NCI-H446 (cell line): ENCODE results near the gene PAXIP1.
"Not testable (repeated sequence)": the region's sequence is repeated elsewhere in the genome, so short reads cannot be mapped to it uniquely, and the experiment has no call there.

Source experiments
- DNase-seq, 2 experiments: peaks; one replicate each; lab custom pipeline; 2025; lab: John Stamatoyannopoulos, UW

PAXIP1 gene, protein sequence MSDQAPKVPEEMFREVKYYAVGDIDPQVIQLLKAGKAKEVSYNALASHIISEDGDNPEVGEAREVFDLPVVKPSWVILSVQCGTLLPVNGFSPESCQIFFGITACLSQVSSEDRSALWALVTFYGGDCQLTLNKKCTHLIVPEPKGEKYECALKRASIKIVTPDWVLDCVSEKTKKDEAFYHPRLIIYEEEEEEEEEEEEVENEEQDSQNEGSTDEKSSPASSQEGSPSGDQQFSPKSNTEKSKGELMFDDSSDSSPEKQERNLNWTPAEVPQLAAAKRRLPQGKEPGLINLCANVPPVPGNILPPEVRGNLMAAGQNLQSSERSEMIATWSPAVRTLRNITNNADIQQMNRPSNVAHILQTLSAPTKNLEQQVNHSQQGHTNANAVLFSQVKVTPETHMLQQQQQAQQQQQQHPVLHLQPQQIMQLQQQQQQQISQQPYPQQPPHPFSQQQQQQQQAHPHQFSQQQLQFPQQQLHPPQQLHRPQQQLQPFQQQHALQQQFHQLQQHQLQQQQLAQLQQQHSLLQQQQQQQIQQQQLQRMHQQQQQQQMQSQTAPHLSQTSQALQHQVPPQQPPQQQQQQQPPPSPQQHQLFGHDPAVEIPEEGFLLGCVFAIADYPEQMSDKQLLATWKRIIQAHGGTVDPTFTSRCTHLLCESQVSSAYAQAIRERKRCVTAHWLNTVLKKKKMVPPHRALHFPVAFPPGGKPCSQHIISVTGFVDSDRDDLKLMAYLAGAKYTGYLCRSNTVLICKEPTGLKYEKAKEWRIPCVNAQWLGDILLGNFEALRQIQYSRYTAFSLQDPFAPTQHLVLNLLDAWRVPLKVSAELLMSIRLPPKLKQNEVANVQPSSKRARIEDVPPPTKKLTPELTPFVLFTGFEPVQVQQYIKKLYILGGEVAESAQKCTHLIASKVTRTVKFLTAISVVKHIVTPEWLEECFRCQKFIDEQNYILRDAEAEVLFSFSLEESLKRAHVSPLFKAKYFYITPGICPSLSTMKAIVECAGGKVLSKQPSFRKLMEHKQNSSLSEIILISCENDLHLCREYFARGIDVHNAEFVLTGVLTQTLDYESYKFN

DNA sequence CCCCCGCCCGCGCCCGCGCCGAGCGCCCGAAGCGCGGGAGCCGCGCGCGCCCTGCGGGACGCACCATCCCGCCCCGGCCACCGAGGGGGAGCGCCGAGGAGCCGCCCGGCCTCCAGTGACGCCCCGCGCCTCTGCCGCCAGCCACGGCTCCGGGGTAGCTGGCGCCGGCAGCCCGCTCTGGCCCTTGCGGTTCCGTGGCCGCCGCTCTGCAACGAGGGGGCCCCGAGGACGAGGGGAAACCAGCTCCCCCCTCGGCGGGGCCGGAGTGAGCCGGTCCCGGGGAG lies at the start of gene PAXIP1:
Gene PAXIP1 (minus strand): TSS at position 33 of the 284 bp plus-strand sequence. CDS start 195 bp downstream, outside the sequence.
- peak in 1 of 2 experiments; percentile 76 for DNase-seq

DNA sequence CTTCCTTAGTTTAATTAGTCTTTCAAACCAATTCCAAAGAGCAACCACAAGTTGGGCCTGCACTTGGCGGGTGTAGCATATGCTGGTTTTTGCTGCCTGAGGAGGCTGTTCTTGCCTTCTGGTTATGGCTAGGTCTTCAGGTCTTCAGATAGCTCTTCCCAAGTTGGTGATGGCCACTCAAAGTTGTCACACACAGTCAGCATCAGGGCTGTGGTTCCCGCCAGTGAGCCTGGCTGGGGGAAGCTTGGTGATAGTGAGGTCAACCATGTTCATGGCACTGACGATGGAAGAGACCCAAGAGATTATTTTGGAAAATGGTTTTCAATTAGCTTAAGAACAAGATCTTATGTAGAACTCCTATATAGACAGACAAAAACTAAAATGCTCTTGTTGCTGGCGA lies 48.4 kb upstream of the PAXIP1 start:
- DNase-seq = no peak

DNA sequence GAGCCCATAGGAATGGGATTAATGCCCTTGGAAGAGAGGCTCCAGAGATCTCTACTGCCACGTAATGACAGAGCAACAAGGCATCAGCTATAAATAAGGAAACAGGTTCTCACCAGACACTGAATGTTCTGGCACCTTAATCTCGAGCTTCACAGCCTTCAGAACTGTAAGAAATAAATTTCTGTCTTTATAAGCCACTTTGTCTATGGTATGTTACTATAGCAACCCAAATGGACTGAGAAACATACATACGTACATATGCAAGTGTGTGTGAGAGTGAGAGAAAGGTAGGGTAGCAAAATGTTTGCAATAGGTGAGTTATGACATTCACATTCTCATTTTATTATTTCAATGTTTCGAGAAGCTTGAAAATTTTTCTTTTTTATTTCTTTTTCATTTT lies 45.1 kb upstream of the PAXIP1 start:
- no peak for DNase-seq

DNA sequence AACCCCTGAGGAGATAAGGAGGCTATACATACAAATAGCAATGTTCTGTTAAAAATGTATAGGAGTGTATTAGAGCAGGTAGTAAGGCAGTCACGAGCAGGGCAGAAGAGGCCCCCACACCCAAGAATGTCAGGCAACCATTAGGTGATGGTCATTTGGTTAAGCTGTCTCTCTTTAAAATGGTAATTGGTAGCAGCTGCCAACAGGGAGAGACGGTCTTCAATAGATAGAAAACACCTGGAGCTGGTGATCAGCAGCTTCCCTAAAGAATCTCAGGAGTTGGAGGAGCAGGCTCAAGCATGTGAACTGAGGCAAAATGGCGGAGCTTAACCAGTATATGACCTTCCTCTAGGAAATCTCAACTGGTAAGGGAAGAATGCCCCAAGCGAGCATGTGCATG lies 40.8 kb upstream of the PAXIP1 start:
- DNase-seq = no peak

DNA sequence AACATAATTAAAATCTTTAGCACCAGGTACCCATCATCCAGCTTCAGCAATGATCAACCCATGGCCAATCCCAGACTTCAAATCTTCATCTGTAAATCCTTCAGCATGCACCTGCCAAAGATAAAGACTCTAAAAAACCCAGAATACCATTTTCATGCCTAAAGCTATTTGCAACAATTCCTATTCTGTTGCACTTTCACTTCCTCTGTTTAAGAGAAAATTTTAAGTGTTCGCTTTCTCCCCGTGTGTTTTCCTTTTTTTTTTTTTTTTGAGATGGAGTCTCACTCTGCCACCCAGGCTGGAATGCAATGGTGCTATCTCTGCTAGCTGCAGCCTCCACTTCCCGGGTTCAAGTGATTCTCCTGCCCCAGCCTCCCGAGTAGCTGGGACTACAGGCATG lies 35.4 kb upstream of the PAXIP1 start:
- DNase-seq = no peak

DNA sequence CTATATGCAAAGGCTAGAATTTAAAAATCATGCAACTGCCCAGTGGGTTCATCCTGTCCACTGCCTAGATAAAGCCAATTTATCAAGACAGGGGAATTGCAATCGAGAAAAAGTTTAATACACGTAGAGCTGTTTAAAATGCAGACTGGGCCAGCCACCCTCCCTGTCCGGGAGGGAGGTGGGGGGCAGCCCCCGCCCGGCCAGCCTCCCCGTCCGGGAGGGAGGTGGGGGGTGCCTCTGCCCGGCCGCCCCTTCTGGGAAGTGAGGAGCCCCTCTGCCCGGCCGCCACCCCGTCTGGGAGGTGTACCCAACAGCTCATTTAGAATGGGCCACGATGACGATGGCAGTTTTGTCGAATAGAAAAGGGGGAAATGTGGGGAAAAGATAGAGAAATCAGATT lies 31.6 kb upstream of the PAXIP1 start:
- DNase-seq = not testable (repeated sequence)

DNA sequence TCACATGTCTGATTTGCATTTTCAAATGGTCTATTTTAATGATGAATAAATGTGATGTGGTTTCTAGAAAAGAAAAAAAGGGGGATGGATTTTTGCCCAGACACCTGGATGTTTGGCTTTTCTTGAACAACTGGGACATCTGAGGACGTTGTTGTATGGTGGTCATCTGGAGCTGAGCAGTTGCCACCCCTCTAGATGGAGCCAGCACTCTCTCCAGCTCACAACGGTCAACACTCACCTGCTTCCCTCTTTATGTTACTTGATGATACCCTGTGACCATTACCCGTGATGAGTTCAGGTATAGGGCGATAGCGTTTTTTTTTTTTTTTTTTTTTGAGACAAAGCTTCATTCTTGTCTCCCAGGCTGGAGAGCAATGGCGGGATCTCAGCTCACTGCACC lies 30.1 kb upstream of the PAXIP1 start:
- DNase-seq = no peak

DNA sequence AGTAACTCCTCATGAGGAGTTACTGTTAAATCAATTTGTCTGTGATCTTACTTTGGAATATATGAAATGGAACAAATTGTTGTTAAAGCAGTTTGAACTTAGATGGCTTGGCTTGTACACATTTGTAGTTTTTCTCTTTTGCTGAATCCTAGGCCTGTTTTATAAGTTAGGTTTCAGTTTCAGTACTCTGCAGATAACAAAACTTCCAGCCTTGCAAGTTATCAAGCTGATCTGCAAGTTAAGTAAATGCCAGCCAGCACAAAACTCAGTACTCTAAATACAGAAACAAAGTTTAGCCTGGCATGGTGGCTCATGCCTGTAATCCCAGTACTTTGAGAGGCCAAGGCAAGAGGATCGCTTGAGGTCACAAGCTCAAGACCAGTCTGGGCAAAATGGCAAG lies 25.0 kb upstream of the PAXIP1 start:
- no peak for DNase-seq

DNA sequence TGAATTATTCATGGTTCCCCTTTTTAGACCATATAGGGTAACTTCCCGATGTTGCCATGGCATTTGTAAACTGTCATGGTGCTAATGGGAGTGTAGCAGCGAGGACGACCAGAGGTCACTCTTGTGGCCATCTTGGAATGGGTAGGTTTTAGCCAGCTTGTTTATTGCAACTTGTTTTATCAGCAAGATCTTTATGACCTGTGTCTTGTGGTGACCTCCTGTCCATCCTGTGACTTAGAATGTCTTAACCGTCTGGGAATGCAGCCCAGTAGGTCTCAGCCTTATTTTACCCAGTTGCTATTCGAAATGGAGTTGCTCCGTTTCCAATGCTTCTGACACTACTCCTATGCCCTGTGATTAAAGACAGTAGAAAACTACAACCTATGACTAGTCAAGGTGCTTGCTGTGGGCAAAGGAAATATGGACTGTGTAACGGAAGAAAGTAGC lies 18.8 kb upstream of the PAXIP1 start:
- no peak for DNase-seq

DNA sequence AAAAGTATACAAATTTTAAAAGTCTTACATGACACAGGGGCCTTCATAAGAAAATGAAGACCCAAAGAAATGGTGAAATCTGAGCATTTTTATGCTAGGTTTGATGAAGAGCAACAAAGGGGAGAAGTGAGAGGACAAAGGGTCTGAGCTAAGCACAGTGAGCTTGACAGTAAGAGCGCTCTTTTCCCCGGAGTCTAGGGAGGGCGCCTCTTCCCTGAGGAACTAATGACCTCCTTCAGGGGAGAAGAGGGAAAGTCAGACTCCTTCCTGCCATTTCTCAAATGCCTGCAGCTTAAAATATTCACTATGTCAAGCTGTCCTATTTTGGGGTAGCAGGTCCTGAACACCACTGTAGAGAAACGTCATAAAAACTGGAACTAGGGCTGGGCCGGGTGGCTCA lies 18.1 kb upstream of the PAXIP1 start:
- no peak for DNase-seq

DNA sequence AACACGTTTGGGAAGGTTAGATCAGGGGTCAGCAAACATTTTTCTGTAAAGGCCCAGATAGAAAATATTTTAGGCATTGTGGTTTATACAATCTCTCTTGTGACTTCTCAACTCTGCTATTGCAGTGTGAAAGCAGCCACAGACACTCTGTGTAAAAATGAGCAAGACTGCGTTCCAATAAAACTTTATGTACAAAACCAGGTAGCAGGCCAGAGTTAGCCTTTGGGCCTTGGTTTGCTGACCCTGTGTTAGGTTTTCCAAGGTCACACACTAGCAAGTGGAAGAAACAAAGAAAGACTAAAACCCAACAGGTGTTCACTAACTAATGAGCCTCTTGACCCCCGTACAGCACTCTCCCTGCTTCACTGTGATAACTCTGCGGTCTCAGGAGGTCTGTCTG lies 14.9 kb upstream of the PAXIP1 start:
- no peak for DNase-seq

DNA sequence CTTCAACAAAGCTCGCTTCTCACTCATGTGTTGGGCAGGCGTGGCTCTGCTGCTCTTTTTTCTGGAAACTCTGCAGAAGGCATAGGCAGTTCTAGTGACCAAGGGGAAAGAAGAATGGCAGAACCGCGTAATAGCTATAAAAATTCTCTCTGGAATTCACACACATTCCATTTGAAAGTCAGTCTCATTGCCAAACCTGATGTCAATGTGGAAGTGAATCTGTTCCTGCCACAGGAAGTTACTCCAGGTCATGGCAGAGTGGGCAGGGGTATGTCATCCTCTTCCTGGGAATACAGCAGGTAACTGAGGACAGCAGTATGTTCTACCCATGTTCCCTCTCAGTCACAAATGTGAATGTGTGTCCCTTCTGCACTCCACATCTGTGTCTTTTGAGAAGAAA lies 8.2 kb upstream of the PAXIP1 start:
- no peak for DNase-seq

DNA sequence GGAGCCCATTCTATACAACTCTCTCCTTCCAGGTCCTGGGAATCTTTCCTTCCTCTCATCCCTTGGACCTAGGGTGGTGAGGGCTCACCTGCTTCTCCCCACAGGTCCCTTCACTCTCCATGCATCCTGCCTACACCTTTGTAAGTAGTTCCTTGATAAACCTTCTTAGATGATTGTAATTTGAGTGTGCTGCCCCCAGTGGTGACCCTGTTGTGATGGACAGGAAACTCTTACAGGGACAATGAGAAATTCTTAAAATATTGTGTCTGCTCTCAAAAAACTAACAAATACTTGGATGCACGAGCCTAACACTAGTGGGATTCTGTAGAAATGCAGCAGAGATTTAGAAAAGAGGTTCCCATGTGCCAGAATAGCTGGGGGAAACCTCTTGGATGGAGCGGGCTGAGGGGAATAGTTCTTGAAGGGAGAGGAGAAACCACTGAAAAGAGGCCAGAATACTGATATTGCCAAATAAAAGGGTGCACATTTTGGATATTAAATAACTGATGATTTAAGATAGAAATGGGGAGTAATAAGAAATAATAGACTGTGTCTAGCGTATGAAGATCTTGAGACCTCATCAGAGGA lies 6.7 kb upstream of the PAXIP1 start:
- no peak for DNase-seq

DNA sequence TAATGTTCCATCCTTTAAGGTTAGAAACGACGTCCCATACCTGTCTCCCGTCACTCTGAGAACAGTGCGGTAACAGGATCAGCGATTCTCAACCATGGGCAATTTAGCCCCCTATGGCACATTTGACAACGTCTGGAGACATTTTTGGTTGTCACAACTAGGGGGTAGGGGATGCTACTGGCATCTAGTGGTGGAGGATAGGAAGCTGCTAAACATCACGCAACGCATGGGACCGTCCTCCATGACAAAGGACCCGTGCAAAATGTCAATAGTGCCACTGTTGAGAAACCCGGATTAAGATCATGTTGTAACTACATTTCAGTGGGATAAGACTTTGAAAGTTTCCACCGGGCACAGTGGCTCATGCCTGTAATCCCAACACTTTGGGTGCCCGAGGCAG lies 5.0 kb upstream of the PAXIP1 start:
- no peak for DNase-seq

DNA sequence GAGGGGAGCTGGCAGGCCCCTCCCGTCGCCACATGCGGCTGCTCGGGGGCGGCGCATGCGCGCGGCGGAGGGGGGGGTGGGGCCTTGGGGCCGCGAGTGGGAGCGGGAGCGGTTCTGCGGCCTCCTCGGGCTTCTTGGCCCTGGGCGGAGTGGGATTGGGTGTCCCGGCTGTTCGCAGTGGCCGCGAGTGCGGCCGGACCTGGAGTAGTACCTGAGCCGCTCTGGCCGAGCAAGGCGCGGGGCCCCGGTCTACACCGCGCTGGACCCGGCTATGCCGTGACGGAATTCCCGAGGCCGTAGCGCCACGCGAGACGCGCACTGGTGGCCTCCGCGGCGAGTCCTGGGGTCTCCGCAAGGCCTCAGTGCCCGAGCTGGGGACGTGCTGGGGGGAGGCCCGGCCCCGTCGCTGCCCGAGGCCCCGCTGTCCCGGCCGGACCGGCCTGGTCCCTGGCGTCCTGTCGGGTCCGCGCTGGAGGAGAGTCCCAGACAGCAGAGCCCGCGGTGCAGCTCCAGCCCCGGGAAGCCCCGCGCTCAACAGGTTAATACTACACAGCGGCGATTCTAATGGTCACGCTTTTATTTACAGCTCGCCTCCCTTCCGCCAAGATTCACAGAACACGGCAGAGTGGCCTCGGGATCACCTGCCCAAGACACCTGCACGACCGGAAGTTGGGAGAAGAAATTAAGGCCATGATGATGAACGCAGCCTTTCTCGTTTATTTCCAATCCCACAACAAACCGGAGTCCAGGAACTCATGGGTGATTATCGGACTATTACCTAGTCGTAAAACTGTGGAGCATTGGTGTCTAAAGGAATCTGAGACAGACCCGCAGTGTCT lies 671 bp upstream of the PAXIP1 start:
- DNase-seq = peak; percentile 35 to 85

DNA sequence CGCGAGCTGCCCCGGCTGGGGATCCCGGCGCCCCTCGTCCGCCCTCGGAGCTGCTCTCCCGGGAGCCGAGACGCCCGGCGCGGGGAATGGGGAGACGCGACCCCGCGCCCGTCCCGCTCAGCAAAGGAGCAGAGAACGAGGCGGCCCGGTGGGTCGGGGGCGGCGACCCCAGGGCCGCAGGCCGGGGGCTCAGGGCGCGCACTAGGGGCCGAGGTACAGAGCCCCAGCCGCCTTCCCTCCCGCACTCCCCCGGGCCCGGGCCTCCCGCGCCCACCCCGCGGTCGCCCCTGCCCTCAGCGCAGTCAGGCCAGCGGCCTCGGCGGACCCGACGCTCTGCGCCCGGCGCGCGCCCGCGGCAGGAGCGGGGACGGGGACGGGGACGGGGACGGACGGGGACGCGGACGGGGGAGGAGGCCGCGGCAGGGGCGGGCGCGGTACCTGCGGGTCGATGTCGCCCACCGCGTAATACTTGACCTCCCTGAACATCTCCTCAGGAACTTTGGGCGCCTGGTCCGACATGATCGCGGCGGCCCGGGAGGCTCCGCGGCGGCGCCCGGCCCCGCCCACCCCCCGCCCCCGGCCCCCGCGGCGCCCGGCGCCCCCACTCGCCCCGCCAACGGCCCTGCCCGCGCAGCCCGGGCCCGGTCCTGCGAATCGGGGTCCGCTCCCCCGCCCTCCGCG lies 373 bp downstream of the PAXIP1 start:
- DNase-seq = peak in 1 of 2 experiments; percentile 20

DNA sequence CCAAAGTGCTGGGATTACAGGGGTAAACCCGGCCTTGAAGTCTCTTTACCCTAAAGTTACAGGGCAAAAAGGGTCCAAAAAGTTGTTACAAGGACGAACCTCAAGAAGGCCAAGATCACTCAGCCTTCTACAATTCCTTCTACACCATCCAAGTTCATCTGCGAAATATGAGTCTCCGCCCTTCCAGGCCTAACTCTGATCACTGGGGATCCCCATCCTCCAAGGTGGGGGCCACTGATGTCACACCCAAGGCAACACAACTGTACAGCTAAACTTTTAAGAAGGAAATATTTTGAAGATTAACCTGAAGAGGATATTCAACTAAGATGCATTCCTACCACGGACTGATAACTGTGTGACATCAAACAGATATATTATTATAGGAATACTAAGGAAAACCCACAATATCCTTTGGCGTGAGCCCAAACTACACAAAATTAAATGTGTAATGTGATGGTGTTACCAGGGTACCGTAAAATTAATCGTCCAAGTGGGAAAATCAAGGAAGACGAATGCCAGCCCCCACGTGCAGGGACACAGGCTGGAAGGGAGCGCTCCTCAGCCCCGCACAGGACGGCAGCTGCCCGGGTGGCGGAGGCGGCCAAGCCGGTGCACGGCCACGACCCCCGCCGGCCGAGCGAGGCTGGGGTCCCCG lies 1.0 kb downstream of the PAXIP1 start:
- DNase-seq = no peak

DNA sequence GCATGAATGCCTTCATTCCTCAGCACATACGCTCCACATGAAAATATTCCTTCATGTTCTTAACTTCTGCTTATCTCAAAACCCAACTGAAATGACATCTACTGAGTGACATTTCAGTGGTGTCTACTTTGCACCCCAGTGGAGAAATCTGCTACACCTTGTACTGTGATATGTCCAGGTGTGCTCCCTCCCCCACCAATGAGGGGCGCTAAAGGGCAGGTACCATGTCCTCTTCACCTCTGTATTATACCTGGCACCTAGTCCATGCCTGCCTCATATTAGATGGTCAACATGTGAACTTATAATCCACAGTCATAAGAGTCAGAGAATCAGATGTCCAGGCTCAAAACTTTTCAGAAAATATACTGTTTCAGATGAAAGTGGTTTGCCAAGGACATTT lies 2.1 kb downstream of the PAXIP1 start:
- no peak for DNase-seq

DNA sequence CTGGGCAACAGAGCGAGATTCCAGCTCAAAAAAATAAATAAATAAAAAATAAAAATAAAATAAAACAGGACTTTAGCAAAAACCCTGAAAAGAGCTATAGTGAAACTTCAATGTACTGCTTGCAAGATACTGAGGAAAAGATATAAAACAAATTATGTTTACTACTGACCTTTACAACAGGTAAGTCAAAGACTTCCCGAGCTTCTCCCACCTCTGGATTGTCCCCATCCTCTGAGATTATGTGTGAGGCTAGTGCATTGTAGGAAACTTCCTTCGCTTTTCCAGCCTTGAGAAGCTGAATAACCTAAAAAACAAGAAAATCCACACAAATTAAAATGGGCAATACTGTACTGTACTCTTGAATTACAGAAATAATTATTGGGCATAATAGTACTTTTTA lies 4.4 kb downstream of the PAXIP1 start:
- no peak for DNase-seq

DNA sequence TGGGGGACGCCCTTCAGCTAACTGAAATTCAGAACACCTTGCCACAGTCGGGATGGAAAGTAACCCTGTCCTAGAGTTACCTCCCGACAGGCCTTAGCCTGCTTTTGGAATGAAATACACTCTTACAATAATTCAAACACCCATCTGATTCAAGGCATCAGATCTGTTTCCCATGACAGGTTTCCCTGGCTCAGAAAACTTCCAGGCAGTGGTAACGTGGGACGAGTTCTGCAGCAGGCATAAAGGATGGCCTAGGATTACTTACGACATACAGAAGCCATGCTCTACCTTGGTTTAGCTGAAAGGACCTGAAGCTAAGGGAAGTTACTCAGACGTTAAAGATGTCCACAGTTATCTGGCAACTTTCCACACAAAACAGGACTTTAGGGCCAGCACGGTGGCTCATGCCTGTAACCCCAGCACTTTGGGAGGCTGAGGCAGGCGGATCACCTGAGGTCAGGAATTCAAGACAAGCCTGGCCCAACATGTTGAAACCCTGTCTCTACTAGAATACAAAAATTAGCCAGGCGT lies 5.0 kb downstream of the PAXIP1 start:
- DNase-seq = no peak
